HepG2 (cell line): Measurements from ENCODE around the gene ARVCF. TPM values are rescaled to one million over a fixed set of nuclear protein-coding genes. Genes with fewer than 3 reads are reported as not detected.

Source experiments
- ATAC-seq: fragments of 200-7000 bp; cut with Tn5 transposase; 3 replicates; pipeline ENCODE4 v1.9.1; 2020; ENCODE audit warnings: mild to moderate bottlenecking, moderate library complexity
- BruUV-seq: library from RNA; stranded (reverse); fragments of 400-500 nt; replicated peaks from 2 replicates; lab custom pipeline; 2021; lab: Mats Ljungman, UMichigan
- CTCF ChIA-PET: fragments of 300-600 bp; formaldehyde crosslinking; extraction: SDS; loops from one replicate; lab custom pipeline; 2021; ENCODE audit warnings: low total read pairs, inconsistent platforms, low intra/inter-chr PET ratio; lab: Yijun Ruan, JAX
- POLR2A ChIA-PET: fragments of 350-600 bp; sonication (Branson Sonifier 250); formaldehyde crosslinking; loops from one replicate; lab custom pipeline; 2020; ENCODE audit warnings: antibody characterized with exemption, inconsistent platforms; lab: Yijun Ruan, JAX
- DNase-seq: peaks from one replicate; pipeline ENCODE4 v3.0.0-alpha.2; 2015; ENCODE audit warnings: low spot score
- FAIRE-seq: peaks from 3 replicates; lab custom pipeline; 2011; peaks lifted over from hg19 to GRCh38; lab: Jason Lieb, UNC
- H2AFZ ChIP-seq: one replicate; pipeline ENCODE4 v1.6.1; 2011; ENCODE audit warnings: low read length, inconsistent platforms
- H3K27ac ChIP-seq: fragments of 300-600 bp; 3 replicates; pipeline ENCODE4 v1.8.0; 2011; ENCODE audit warnings: mixed run types, mild to moderate bottlenecking, mixed read lengths, low read length, inconsistent platforms; ENCODE audit not compliant: insufficient read depth; ENCODE audit errors: extremely low read length
- H3K27me3 ChIP-seq, 2 experiments: fragments of 200-600 bp in 1 of 2; 2 replicates in 1 of 2; 3 replicates in 1 of 2; pipeline versions ENCODE4 v1.6.0 to v1.8.0; 2011; ENCODE audit warnings: low read length in 2 of 2, mild to moderate bottlenecking in 2 of 2, moderate library complexity in 2 of 2, inconsistent platforms in 1 of 2; ENCODE audit not compliant: insufficient read depth in 2 of 2, control insufficient read depth in 1 of 2
- H3K36me3 ChIP-seq, 2 experiments: fragments of 200-600 bp in 1 of 2; replicated peaks in 1 of 2; 2 replicates in 1 of 2; 3 replicates in 1 of 2; pipeline versions ENCODE4 v1.5.1 to v1.8.0; 2011; ENCODE audit warnings: low read length in 2 of 2, inconsistent platforms in 1 of 2; ENCODE audit not compliant: insufficient read depth in 2 of 2, control insufficient read depth in 1 of 2
- H3K4me1 ChIP-seq: 2 replicates; pipeline ENCODE4 v1.5.1; 2012; ENCODE audit warnings: low read length, inconsistent platforms; ENCODE audit not compliant: insufficient read depth
- H3K4me2 ChIP-seq: 2 replicates; pipeline ENCODE4 v1.6.0; 2011; ENCODE audit warnings: low read depth, low read length, inconsistent platforms
- H3K4me3 ChIP-seq, 3 experiments: fragments of 200-600 bp in 1 of 3; sonication (generic), shearing (Covaris generic) in 1 of 3; replicated peaks in 1 of 3; 2 replicates each; pipeline ENCODE4 v1.5.1; 2011 to 2016; ENCODE audit warnings: low read length in 3 of 3, inconsistent platforms in 2 of 3, low read depth in 2 of 3, mild to moderate bottlenecking in 2 of 3, control low read depth in 1 of 3, mixed read lengths in 1 of 3; ENCODE audit not compliant: insufficient read depth in 1 of 3
- H3K79me2 ChIP-seq: one replicate; pipeline ENCODE4 v1.6.1; 2011; ENCODE audit warnings: low read length, inconsistent platforms; ENCODE audit not compliant: insufficient read depth
- H3K9ac ChIP-seq: 2 replicates; pipeline ENCODE4 v1.6.0; 2011; ENCODE audit warnings: mild to moderate bottlenecking, low read depth, low read length, inconsistent platforms; ENCODE audit not compliant: insufficient read depth
- H3K9me3 ChIP-seq: 2 replicates; pipeline ENCODE4 v1.5.1; 2012; ENCODE audit warnings: mild to moderate bottlenecking, low read length
- H4K20me1 ChIP-seq: 2 replicates; pipeline ENCODE4 v1.6.0; 2011; ENCODE audit warnings: inconsistent platforms, mild to moderate bottlenecking, low read length, moderate library complexity; ENCODE audit not compliant: insufficient read depth
- AKAP8 ChIP-seq: sonication (generic); formaldehyde crosslinking; IDR thresholded peaks from 2 replicates; pipeline ENCODE4 v1.5.1; 2020; ENCODE audit warnings: mild to moderate bottlenecking, missing genetic modification reagents
- FOSL1 ChIP-seq: sonication (generic); formaldehyde crosslinking; IDR thresholded peaks from 2 replicates; pipeline ENCODE4 v1.9.0; 2021; ENCODE audit warnings: missing genetic modification reagents, borderline replicate concordance
- HNRNPK ChIP-seq: fragments of 200-400 bp; formaldehyde crosslinking; IDR thresholded peaks from 2 replicates; pipeline ENCODE4 v1.6.1; 2018; ENCODE audit warnings: low read length, low read depth, moderate library complexity, mild to moderate bottlenecking; ENCODE audit not compliant: poor library complexity, severe bottlenecking
- KMT2B ChIP-seq: IDR thresholded peaks from 2 replicates; pipeline ENCODE4 v1.6.1; 2016; ENCODE audit warnings: missing genetic modification reagents, missing compliant biosample characterization
- RXRA ChIP-seq: sonication (generic); formaldehyde crosslinking; IDR thresholded peaks from 2 replicates; pipeline ENCODE4 v1.5.1; 2020; ENCODE audit warnings: missing genetic modification reagents
- SKI ChIP-seq: fragments of 450-650 bp; IDR thresholded peaks from one replicate; pipeline ENCODE4 v1.6.1; 2018; ENCODE audit warnings: mild to moderate bottlenecking; ENCODE audit not compliant: partially characterized antibody
- SRSF1 ChIP-seq: fragments of 200-400 bp; formaldehyde crosslinking; optimal IDR thresholded peaks from 2 replicates; pipeline ENCODE3; 2017; ENCODE audit warnings: mild to moderate bottlenecking, low read depth, low read length, moderate library complexity
- TFDP1 ChIP-seq: IDR thresholded peaks from 2 replicates; pipeline ENCODE4 v1.6.1; 2016; ENCODE audit warnings: missing compliant biosample characterization, missing genetic modification reagents, borderline replicate concordance
- ZBTB4 ChIP-seq: sonication (generic); formaldehyde crosslinking; IDR thresholded peaks from 2 replicates; pipeline ENCODE4 v1.4.0; 2020; ENCODE audit warnings: missing genetic modification reagents, mild to moderate bottlenecking, borderline replicate concordance
- ZNF160 ChIP-seq: sonication (generic); formaldehyde crosslinking; IDR thresholded peaks from 2 replicates; pipeline ENCODE4 v1.8.0; 2022; ENCODE audit warnings: mild to moderate bottlenecking, inconsistent platforms, missing genetic modification reagents
- ZNF329 ChIP-seq: sonication (generic); formaldehyde crosslinking; IDR thresholded peaks from 2 replicates; pipeline ENCODE4 v1.9.0; 2021; ENCODE audit warnings: low read depth, mild to moderate bottlenecking, missing genetic modification reagents
- ZNF34 ChIP-seq: sonication (generic); formaldehyde crosslinking; IDR thresholded peaks from 2 replicates; pipeline ENCODE4 v1.4.0; 2020; ENCODE audit warnings: mild to moderate bottlenecking, missing genetic modification reagents, borderline replicate concordance
- WGBS: methylation state at CpG from one replicate; pipeline ENCODE4 v1.1.6; 2017; ENCODE audit warnings: low lambda C conversion rate; 5-methylcytosine and 5-hydroxymethylcytosine counted together
- in situ Hi-C: cut with HindIII; loops from 2 replicates; pipeline ENCODE4 v1.10.0; 2017; ENCODE audit warnings: low pct_unique_long_range_greater_than_20kb; ENCODE audit not compliant: extremely low pct_ligation_motif_present
- intact Hi-C: fragments of 100-400 bp; cut with micrococcal nuclease; formaldehyde crosslinking; loops from one replicate; pipeline ENCODE4 v1.10.0; 2022; ENCODE audit not compliant: unreplicated experiment
- polyA plus RNA-seq, 8 experiments: library from polyadenylated mRNA; depleted of rRNA in 3 of 8; stranded (reverse) in 7 of 8; unstranded in 1 of 8; fragments of >200 nt; fragmentation: Illumina TruSeq in 4 of 8; extraction: Trizol in 4 of 8; gene quantifications; 2 replicates each; pipeline versions ENCODE4 v1.2.1 to v1.2.3, GENCODE V29; 2011 to 2016; ENCODE audit warnings: low read depth in 4 of 8, missing spikeins in 1 of 8, mixed read lengths in 1 of 8; ENCODE audit not compliant: insufficient read depth in 1 of 8
- total RNA-seq, 5 experiments: library from RNA; depleted of rRNA; stranded (reverse); fragments of >200 nt; fragmentation: Illumina TruSeq; extraction: Trizol; gene quantifications; 2 replicates each; pipeline ENCODE4 v1.2.3, GENCODE V29; 2016; ENCODE audit warnings: low read depth in 1 of 5

The ARVCF gene
- total and polyA plus RNA-seq, 2 of the 13 experiments (the other 11 are each of a cell fraction or from before 2014, with no cell fraction given): 16.4 to 17.7 TPM

- Histone ChIP-seq H3K27me3 (peaks cover 0 to 2% of the 10 kb centered on the region in 2 experiments; a peak in 1 of 5 replicates), H3K9me3 (no peaks in the 10 kb centered on the region), H4K20me1 (no peaks in the 10 kb centered on the region), H2AFZ (no peak overlapping the region), H3K4me3 (no peak overlapping the region), H3K27ac (no peak overlapping the region), H3K79me2 (peaks cover 12% of the 10 kb centered on the region), H3K9ac (no peak overlapping the region), H3K36me3 (0 out of 5 replicates have a peak, but pooled peaks cover 0 to 1% of the 10 kb centered on the region in 2 experiments), H3K4me1 (peaks cover 32% of the 10 kb centered on the region), H3K4me2 (no peak overlapping the region)
- ATAC-seq (no peak), FAIRE-seq (no peak), DNase-seq (no peak)
- in situ Hi-C loops (no loop called here), intact Hi-C loops (no loop called here)
- no TSS peak for BruUV-seq
- ChIA-PET CTCF (no interaction called here), POLR2A (no interaction called here)
- TF ChIP-seq ZNF160 (CRISPR knock-in tag): no peak
- no peak for TF ChIP-seq RXRA (CRISPR knock-in tag)
- TF ChIP-seq AKAP8 (CRISPR knock-in tag): no peak
- TF ChIP-seq TFDP1: no peak
- TF ChIP-seq FOSL1 (CRISPR knock-in tag): no peak
- TF ChIP-seq HNRNPK: no peak
- TF ChIP-seq ZNF329 (CRISPR knock-in tag): no peak
- TF ChIP-seq SRSF1: no peak
- no peak for TF ChIP-seq KMT2B (CRISPR knock-in tag)
- no peak for TF ChIP-seq ZBTB4 (CRISPR knock-in tag)
- TF ChIP-seq ZNF34: no peak
- no peak for TF ChIP-seq SKI
- 88% methylated on average over 10 of the region's 10 CpGs for WGBS
Observed at GRCh38 chr22:20022978-20023613, 6.5 kb upstream of the ARVCF start.
